Mucosa of descending colon (tissue), 3 donors: ENCODE data around the gene FMN1. TPM values are rescaled to one million over a fixed set of nuclear protein-coding genes. Genes with fewer than 3 reads are reported as not detected.

Source experiments
- ATAC-seq: fragments of 200-7000 bp; cut with Tn5 transposase; one replicate; pipeline ENCODE4 v1.9.1; 2020; ENCODE audit warnings: mild to moderate bottlenecking, moderate library complexity
- DNase-seq, 3 donors: peaks; one replicate each; pipeline ENCODE4 v3.0.0-alpha.2; 2020
- H3K36me3 ChIP-seq: fragments of 200-600 bp; one replicate; pipeline ENCODE4 v1.8.0; 2021; ENCODE audit warnings: low read depth, mild to moderate bottlenecking
- H3K4me1 ChIP-seq: fragments of 200-600 bp; one replicate; pipeline ENCODE4 v1.8.0; 2021; ENCODE audit warnings: low read depth, mild to moderate bottlenecking
- H3K4me3 ChIP-seq: fragments of 200-600 bp; one replicate; pipeline ENCODE4 v1.8.0; 2021; ENCODE audit warnings: mild to moderate bottlenecking
- H3K9me3 ChIP-seq: fragments of 200-600 bp; one replicate; pipeline ENCODE4 v1.8.0; 2021; ENCODE audit warnings: mild to moderate bottlenecking
- intact Hi-C, 2 donors: fragments of 100-400 bp; cut with DNase I in 1 of 2; cut with micrococcal nuclease in 1 of 2; formaldehyde crosslinking; loops; one replicate each; pipeline versions ENCODE4 v1.11.0 to v1.11.1; 2022; cut with DNase I, micrococcal nuclease
- total RNA-seq, 3 donors: library from RNA; stranded (reverse); fragmentation: NEBNext Ultra II Directional in 2 of 3; extraction: Animal tissue kit (Norgen Biotek cat#: 25700) in 2 of 3; gene quantifications; one replicate each; pipeline versions ENCODE4 v1.2.1 to v1.2.4, GENCODE V29; 2021 to 2023
- TF ChIP-seq, protein P1 (sequence below): fragments of 200-600 bp; IDR thresholded peaks from one replicate; pipeline ENCODE4 v1.8.0; 2022; ENCODE audit warnings: antibody characterized with exemption, mild to moderate bottlenecking
- donor health status: DM: no; HTN: no; CAD: no; lungs with moderate emphysema.
- donor health status: DM: no; HTN: no; CAD: no.
- donor health status: DM: no; HTN: yes; CAD: no.

FMN1 gene
- total RNA-seq, 3 donors from 2014 or later: 30.8 to 65.1 (median 43.4) TPM

DNA sequence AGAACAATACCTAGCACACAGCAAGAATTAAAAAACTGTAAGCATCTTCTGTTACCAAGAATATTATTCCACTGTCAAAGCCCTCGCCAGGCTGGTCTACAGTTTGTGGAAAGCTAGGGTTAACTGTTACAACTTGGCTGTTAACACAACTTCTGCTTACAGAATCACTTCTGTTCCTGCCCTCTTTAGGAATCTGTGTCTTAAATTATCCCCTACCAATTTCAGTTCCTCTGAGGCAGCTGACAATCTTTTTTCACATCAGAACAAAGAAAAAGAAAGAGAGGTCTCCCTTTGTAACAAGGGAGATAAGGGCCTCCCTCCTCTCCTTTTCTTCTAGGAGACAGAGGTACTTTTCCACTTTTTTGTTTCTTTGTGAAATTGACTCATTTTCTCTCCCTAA, 188.9 kb downstream of the FMN1 start:
- no peaks in the 10 kb centered on the region for H3K36me3 ChIP-seq
- DNase-seq: no peak
- intact Hi-C loops: no loop called here
- TF ChIP-seq, protein P1, sequence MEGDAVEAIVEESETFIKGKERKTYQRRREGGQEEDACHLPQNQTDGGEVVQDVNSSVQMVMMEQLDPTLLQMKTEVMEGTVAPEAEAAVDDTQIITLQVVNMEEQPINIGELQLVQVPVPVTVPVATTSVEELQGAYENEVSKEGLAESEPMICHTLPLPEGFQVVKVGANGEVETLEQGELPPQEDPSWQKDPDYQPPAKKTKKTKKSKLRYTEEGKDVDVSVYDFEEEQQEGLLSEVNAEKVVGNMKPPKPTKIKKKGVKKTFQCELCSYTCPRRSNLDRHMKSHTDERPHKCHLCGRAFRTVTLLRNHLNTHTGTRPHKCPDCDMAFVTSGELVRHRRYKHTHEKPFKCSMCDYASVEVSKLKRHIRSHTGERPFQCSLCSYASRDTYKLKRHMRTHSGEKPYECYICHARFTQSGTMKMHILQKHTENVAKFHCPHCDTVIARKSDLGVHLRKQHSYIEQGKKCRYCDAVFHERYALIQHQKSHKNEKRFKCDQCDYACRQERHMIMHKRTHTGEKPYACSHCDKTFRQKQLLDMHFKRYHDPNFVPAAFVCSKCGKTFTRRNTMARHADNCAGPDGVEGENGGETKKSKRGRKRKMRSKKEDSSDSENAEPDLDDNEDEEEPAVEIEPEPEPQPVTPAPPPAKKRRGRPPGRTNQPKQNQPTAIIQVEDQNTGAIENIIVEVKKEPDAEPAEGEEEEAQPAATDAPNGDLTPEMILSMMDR: no peak
- H3K4me1 ChIP-seq: no peaks in the 10 kb centered on the region
- no peak overlapping the region for H3K4me3 ChIP-seq
- ATAC-seq: no peak
- no peaks in the 10 kb centered on the region for H3K9me3 ChIP-seq

DNA sequence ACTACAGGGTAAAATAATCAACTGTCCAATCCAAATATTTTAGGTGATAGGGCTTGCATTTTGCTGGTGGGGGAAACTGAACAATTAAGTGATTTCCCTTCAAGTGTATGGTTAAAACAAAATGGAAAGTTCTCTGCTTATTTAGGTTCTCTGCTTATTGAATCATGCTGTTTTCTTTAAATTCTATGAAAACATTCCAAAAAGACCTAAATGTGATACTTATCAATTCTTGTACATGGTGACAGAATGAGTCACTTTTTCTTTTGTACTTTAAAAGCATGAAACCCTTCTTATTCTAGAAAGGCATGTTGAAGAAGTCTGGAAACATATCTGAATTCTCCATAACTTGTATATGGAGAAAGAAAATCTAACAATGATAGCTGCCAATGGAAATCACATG, 192.6 kb downstream of the FMN1 start:
- no peak for ATAC-seq
- no peak for DNase-seq
- H3K4me1 ChIP-seq: no peaks in the 10 kb centered on the region
- H3K4me3 ChIP-seq: no peak overlapping the region
- TF ChIP-seq, protein P1: no peak
- H3K36me3 ChIP-seq: no peaks in the 10 kb centered on the region
- intact Hi-C loops: no loop called here
- no peaks in the 10 kb centered on the region for H3K9me3 ChIP-seq

DNA sequence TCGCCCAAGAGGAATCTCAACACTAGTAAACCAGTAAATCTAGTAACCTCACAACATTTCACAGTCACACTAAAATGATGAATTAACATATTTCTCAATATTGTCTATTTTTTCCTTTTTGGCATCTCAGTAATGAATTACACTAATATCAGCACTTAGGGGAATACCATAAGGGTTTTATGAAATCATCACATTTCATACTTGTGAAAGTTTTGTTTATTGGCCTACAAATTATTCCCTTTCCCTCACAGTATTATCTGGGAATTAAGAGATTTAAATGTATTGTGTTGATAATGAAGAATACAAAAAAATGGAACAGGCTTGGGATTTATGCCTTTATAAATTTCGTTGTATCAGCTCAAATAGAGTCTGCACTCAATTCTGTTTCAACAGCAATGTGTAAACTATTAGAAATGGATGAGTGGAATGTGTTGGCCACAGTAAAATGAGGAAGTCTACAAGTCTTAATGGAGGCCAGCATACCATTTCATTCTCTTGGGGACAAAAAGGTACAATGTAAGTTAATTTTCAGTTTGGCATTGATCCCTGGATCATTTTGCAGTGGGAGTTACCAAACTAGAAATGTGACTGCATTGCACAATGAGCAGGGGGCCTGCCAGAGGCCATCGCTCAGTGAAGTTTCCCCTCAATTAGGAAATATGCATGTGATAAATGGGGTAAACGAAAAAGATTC, 195.4 kb downstream of the FMN1 start:
- ATAC-seq: no peak
- intact Hi-C loops: loop anchor here (5.0 kb wide), 1 partner anchor 337 kb away; no protein-coding TSS in a partner anchor
- no peaks in the 10 kb centered on the region for H3K9me3 ChIP-seq

DNA sequence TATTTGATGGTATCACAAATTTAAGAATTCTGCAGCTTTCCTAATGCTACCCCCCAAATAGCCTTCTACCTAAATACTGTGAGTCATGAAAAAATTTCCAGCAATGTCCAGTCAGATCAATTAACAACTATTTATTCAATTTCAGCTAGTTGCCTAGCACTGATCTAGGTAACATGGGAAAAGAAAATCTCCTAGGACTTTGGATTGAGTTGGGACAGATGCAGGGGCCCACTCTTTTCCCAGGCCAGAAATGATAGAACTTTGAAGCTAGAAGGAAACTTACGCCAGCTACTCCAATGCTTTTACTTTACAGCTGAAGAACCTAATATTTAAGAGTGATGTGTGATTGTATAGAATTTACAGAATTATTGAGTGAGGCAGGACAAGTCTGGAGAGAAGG, 196.3 kb downstream of the FMN1 start:
- no peak for DNase-seq
- Histone ChIP-seq H3K9me3 (no peaks in the 10 kb centered on the region), H3K4me3 (no peak overlapping the region), H3K4me1 (no peaks in the 10 kb centered on the region), H3K36me3 (no peaks in the 10 kb centered on the region)
- intact Hi-C loops: loop anchor here (5.0 kb wide), 1 partner anchor 336 kb away; no protein-coding TSS in a partner anchor
- TF ChIP-seq, protein P1: no peak
- no peak for ATAC-seq

More for the DNA sequence above, 195.4 kb downstream of the FMN1 start:
- no peak overlapping the region for H3K4me3 ChIP-seq
- no peaks in the 10 kb centered on the region for H3K36me3 ChIP-seq
- DNase-seq: no peak
- TF ChIP-seq, protein P1: no peak
- H3K4me1 ChIP-seq: no peaks in the 10 kb centered on the region

DNA sequence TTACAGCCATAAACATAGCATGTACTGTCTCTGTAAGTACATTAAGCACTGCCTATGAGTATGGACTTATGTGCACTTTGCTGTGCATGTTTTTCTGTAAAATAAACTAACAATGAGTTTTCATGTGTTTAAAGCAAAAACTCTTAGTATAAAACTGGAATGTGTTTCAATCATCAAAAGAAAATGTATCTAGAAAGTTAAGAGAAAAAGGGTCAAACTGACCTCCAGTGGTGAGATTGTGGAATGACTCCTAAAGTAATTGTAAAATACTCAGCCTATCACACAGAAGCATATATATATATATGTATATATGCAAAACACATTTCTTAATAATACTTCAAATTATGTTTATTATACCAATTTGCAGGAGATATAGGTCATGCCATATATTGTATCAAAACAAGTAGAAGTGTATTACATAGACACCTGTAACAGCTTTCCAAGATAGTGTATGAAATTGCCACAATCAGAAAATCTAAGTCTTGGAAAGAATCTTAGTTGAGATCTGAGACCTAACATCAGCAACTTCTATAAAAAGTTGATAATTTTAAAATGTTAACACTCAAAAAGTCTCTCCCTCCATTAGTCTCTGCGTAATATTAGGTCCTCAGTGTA, 199.6 kb downstream of the FMN1 start:
- TF ChIP-seq, protein P1: no peak
- intact Hi-C loops: loop anchor here (5.0 kb wide), 1 partner anchor 333 kb away; no protein-coding TSS in a partner anchor
- Histone ChIP-seq H3K9me3 (no peaks in the 10 kb centered on the region), H3K4me3 (no peak overlapping the region), H3K36me3 (no peaks in the 10 kb centered on the region), H3K4me1 (no peaks in the 10 kb centered on the region)
- ATAC-seq (no peak), DNase-seq (no peak)
